ENCODE data around the gene SQSTM1. TPM values are rescaled to one million over a fixed set of nuclear protein-coding genes. Genes with fewer than 3 reads are reported as not detected.

SQSTM1 gene
- total and polyA plus RNA-seq, 7 donors, result 168 to 443 (median 301) TPM

GRCh38 chr5:179862891-179863290 is 42.2 kb downstream of the SQSTM1 start:
- intact Hi-C loops (cut with DNase I), result no loop called here
- H3K27ac ChIP-seq, result no peak overlapping the region
- 96% methylated on average over 9 of the region's 9 CpGs for WGBS, 2 donors
- H3K4me1 ChIP-seq, result peaks cover 0 to 14% (median 11%) of the 10 kb centered on the region in 4 donors
- H3K27me3 ChIP-seq, result no peaks in the 10 kb centered on the region
- peak; percentile 33 for DNase-seq
- peaks cover 0 to 64% (median 31%) of the 10 kb centered on the region in 4 donors for H3K36me3 ChIP-seq
- no peak overlapping the region for H3K4me3 ChIP-seq
- no peak for TF ChIP-seq POLR2AphosphoS5 (IDR thresholded peaks at IDR 0.05)
- TF ChIP-seq POLR2A (IDR thresholded peaks at IDR 0.05), result no peak
- no peak for TF ChIP-seq EP300 (IDR thresholded peaks at IDR 0.05)
- TF ChIP-seq, protein P1, sequence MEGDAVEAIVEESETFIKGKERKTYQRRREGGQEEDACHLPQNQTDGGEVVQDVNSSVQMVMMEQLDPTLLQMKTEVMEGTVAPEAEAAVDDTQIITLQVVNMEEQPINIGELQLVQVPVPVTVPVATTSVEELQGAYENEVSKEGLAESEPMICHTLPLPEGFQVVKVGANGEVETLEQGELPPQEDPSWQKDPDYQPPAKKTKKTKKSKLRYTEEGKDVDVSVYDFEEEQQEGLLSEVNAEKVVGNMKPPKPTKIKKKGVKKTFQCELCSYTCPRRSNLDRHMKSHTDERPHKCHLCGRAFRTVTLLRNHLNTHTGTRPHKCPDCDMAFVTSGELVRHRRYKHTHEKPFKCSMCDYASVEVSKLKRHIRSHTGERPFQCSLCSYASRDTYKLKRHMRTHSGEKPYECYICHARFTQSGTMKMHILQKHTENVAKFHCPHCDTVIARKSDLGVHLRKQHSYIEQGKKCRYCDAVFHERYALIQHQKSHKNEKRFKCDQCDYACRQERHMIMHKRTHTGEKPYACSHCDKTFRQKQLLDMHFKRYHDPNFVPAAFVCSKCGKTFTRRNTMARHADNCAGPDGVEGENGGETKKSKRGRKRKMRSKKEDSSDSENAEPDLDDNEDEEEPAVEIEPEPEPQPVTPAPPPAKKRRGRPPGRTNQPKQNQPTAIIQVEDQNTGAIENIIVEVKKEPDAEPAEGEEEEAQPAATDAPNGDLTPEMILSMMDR (IDR thresholded peaks at IDR 0.05), result no peak
- no peaks in the 10 kb centered on the region for H3K9me3 ChIP-seq

GRCh38 chr5:179863449-179864085 is 42.9 kb downstream of the SQSTM1 start:
- H3K27ac ChIP-seq, result no peak overlapping the region
- 96 to 97% methylated on average over 31 of the region's 31 CpGs for WGBS, 2 donors
- TF ChIP-seq, protein P1 (IDR thresholded peaks at IDR 0.05), result no peak
- TF ChIP-seq EP300 (IDR thresholded peaks at IDR 0.05) (no peak), POLR2A (IDR thresholded peaks at IDR 0.05) (no peak), POLR2AphosphoS5 (IDR thresholded peaks at IDR 0.05) (no peak)
- H3K9me3 ChIP-seq, result no peaks in the 10 kb centered on the region
- peaks cover 0 to 11% (median 9%) of the 10 kb centered on the region in 4 donors for H3K4me1 ChIP-seq
- H3K36me3 ChIP-seq, result peaks cover 0 to 69% (median 32%) of the 10 kb centered on the region in 4 donors
- H3K27me3 ChIP-seq, result no peaks in the 10 kb centered on the region
- intact Hi-C loops (cut with DNase I), result no loop called here
- DNase-seq, result peak; percentile 56
- H3K4me3 ChIP-seq, result no peak overlapping the region

GRCh38 chr5:179864686-179865085 is 44.0 kb downstream of the SQSTM1 start:
- peaks cover 0 to 80% (median 38%) of the 10 kb centered on the region in 4 donors for H3K36me3 ChIP-seq
- peak; percentile 40 for DNase-seq
- H3K4me1 ChIP-seq, result peaks cover 0 to 8% (median 4%) of the 10 kb centered on the region in 4 donors
- intact Hi-C loops (cut with DNase I), result no loop called here
- no peak overlapping the region for H3K4me3 ChIP-seq
- H3K9me3 ChIP-seq, result no peaks in the 10 kb centered on the region
- 95 to 99% methylated on average over 7 of the region's 7 CpGs for WGBS, 2 donors
- no peak for TF ChIP-seq POLR2AphosphoS5 (IDR thresholded peaks at IDR 0.05)
- TF ChIP-seq POLR2A (IDR thresholded peaks at IDR 0.05), result no peak
- TF ChIP-seq, protein P1 (IDR thresholded peaks at IDR 0.05), result no peak
- TF ChIP-seq EP300 (IDR thresholded peaks at IDR 0.05), result no peak
- H3K27ac ChIP-seq, result no peak overlapping the region
- no peaks in the 10 kb centered on the region for H3K27me3 ChIP-seq

GRCh38 chr5:179865491-179866240 is 45.0 kb downstream of the SQSTM1 start:
- Histone ChIP-seq H3K27ac (no peak overlapping the region), H3K36me3 (peaks cover 0 to 90% (median 47%) of the 10 kb centered on the region in 4 donors), H3K9me3 (no peaks in the 10 kb centered on the region), H3K4me3 (no peak overlapping the region), H3K27me3 (no peaks in the 10 kb centered on the region), H3K4me1 (no peaks in the 10 kb centered on the region)
- peak; percentile 53 for DNase-seq
- 80 to 86% methylated on average over 15 of the region's 15 CpGs for WGBS, 2 donors
- no peak for TF ChIP-seq POLR2AphosphoS5 (IDR thresholded peaks at IDR 0.05)
- TF ChIP-seq EP300 (IDR thresholded peaks at IDR 0.05), result no peak
- no peak for TF ChIP-seq POLR2A (IDR thresholded peaks at IDR 0.05)
- TF ChIP-seq, protein P1 (IDR thresholded peaks at IDR 0.05), result no peak
- intact Hi-C loops (cut with DNase I), result no loop called here
